BLaER1 (cell line): ENCODE results near the gene DGKG.

ENCODE experiments used
- H3K27ac ChIP-seq: shearing (Covaris generic); formaldehyde crosslinking; 2 replicates; pipeline ENCODE4 v1.8.1; 2022
- H3K27me3 ChIP-seq: shearing (Covaris generic); formaldehyde crosslinking; 2 replicates; pipeline ENCODE4 v1.8.1; 2022
- H3K36me3 ChIP-seq: shearing (Covaris generic); formaldehyde crosslinking; 2 replicates; pipeline ENCODE4 v1.8.1; 2022
- H3K4me1 ChIP-seq: shearing (Covaris generic); formaldehyde crosslinking; 2 replicates; pipeline ENCODE4 v1.8.1; 2022
- H3K4me2 ChIP-seq: shearing (Covaris generic); formaldehyde crosslinking; 2 replicates; pipeline ENCODE4 v1.8.1; 2022
- H3K4me3 ChIP-seq: shearing (Covaris generic); formaldehyde crosslinking; 2 replicates; pipeline ENCODE4 v1.8.1; 2022
- H3K9ac ChIP-seq: shearing (Covaris generic); formaldehyde crosslinking; 2 replicates; pipeline ENCODE4 v1.8.1; 2022
- H3K9me3 ChIP-seq: shearing (Covaris generic); formaldehyde crosslinking; 2 replicates; pipeline ENCODE4 v1.8.1; 2022
- H4K20me1 ChIP-seq: shearing (Covaris generic); formaldehyde crosslinking; 2 replicates; pipeline ENCODE4 v1.8.1; 2022
- Cebpa-rat ChIP-seq: shearing (Covaris generic); IDR thresholded peaks from 2 replicates; pipeline ENCODE4 v1.8.1; 2022

DGKG gene

DNA sequence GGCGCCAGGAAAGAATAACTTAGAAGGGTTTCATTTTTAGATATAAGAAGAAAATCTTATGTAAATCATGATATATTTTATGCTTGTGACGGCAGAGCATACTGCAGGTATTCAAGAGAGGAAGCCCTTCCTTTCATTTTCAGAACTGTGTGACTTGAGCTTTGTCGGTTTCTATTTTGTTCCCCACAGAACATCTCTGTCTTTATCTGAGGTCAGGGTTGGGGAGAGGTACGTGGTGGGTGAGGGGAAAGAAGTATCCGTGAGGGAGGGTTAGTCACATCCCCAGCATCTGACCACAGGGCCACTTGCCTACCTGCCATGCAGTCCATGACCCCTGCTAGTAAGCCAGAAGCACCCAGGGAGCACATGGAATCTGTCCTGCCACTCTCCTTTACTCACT, 126.5 kb downstream of the DGKG start:
- 0 out of 2 replicates have a peak, but pooled peaks cover 3% of the 10 kb centered on the region for H3K36me3 ChIP-seq
- H3K4me3 ChIP-seq: no peak overlapping the region
- H4K20me1 ChIP-seq: no peaks in the 10 kb centered on the region
- no peaks in the 10 kb centered on the region for H3K27me3 ChIP-seq
- H3K9me3 ChIP-seq: peaks cover 5% of the 10 kb centered on the region; the same call in 1 of the 2 replicates
- peaks cover 31% of the 10 kb centered on the region for H3K4me1 ChIP-seq
- no peak for TF ChIP-seq Cebpa-rat
- H3K27ac ChIP-seq: no peak overlapping the region
- no peak overlapping the region for H3K4me2 ChIP-seq
- no peak overlapping the region for H3K9ac ChIP-seq

DNA sequence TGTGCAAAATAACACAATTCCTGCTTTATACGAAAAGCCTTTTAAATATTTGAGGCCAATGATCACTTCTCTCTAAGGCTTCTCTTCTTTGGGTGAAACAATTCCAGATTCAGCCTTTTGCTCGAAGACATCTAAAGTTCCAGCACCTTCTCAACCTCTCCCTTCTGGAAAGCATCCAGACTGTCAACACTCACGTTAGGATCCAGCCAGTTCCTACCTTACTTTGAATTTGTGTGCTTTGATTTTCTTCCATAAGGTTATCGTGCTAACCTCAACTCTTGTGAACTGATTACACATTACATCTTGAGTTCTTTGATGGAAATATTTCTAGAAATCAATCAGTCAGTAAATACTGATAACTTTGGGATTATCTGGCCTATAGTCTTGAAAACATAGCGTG, 127.9 kb downstream of the DGKG start:
- H3K36me3 ChIP-seq: 0 out of 2 replicates have a peak, but pooled peaks cover 3% of the 10 kb centered on the region
- peaks cover 17% of the 10 kb centered on the region for H3K4me1 ChIP-seq
- H3K9ac ChIP-seq: no peak overlapping the region
- no peaks in the 10 kb centered on the region for H3K27me3 ChIP-seq
- no peak overlapping the region for H3K27ac ChIP-seq
- no peaks in the 10 kb centered on the region for H4K20me1 ChIP-seq
- no peak overlapping the region for H3K4me2 ChIP-seq
- peaks cover 5% of the 10 kb centered on the region; the same call in 1 of the 2 replicates for H3K9me3 ChIP-seq
- TF ChIP-seq Cebpa-rat: no peak
- no peak overlapping the region for H3K4me3 ChIP-seq

DNA sequence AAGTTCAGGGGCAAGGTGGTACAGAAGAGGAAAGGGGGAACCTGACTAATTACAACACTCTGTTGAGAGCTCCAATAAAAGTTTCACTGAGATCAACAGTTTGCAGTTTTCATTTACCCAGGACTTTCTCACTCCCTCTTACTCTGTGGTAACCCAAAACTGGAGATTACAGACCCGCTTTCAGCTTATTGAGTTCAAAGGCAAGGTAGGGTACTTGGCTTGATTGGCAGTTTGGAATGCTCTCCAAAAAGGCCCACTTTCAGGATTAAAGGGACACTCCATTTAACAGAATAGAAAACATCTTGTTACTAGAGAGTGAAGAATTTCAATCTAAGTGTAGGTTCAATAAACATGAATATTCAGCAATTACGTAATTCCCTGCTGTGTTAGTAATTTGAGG, 135.6 kb downstream of the DGKG start:
- Histone ChIP-seq H3K4me3 (no peak overlapping the region), H3K4me1 (peaks cover 42% of the 10 kb centered on the region), H3K36me3 (no peaks in the 10 kb centered on the region), H3K27ac (no peak overlapping the region), H3K9me3 (no peaks in the 10 kb centered on the region), H3K4me2 (peak overlapping the region; percentile 69), H3K27me3 (no peaks in the 10 kb centered on the region), H4K20me1 (no peaks in the 10 kb centered on the region), H3K9ac (no peak overlapping the region)
- TF ChIP-seq Cebpa-rat: no peak

DNA sequence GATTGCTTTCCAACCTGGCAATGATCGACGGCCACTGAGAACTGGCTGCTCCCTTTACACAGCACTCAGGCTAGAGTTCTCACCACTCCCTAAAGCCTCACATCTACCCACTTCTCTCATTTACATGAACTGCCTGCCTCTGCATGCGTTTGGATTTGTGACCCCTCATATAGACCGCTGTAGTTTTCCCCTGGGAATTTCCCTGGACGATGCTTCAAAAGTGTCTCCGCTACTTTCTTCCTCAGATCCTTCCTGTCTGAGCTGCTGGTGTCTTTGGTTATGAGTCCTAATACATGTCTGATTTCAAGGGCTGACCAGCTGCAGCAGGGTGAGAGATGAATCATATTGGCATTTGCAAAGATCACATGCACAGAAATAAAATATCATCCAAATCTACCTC, 136.4 kb downstream of the DGKG start:
- no peaks in the 10 kb centered on the region for H4K20me1 ChIP-seq
- H3K4me2 ChIP-seq: peak overlapping the region; percentile 69
- H3K4me3 ChIP-seq: no peak overlapping the region
- H3K9me3 ChIP-seq: no peaks in the 10 kb centered on the region
- no peak for TF ChIP-seq Cebpa-rat
- no peaks in the 10 kb centered on the region for H3K27me3 ChIP-seq
- no peak overlapping the region for H3K27ac ChIP-seq
- no peak overlapping the region for H3K9ac ChIP-seq
- H3K4me1 ChIP-seq: peaks cover 48% of the 10 kb centered on the region
- H3K36me3 ChIP-seq: no peaks in the 10 kb centered on the region

DNA sequence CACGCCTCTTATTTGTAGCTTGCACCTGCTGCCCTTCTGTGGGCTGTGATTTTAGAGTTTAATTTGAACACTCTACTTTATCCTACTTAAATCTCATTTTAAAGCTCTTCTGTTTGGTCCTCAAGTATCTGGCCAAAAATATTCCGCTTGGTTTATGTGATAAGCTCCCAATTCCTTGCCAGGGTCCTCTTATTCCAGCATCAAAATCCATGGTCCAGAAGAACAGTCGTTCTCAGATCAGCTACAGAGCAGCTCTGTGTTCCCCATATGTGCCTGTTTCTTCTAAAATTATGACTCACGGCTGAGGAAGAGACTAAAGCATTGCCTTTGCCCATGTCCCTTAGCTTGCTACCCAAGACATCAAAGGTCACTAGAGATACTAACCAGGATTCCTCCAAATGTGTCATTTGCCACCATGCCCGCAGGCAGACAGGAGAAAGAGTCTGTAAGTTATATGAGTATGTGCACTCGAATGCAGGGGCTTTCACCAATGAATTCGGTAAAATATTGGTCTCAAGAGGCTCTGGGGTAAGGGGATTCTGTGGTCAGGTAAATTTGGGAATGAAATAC, 137.9 kb downstream of the DGKG start:
- no peak overlapping the region for H3K9ac ChIP-seq
- H3K36me3 ChIP-seq: no peaks in the 10 kb centered on the region
- TF ChIP-seq Cebpa-rat: no peak

DNA sequence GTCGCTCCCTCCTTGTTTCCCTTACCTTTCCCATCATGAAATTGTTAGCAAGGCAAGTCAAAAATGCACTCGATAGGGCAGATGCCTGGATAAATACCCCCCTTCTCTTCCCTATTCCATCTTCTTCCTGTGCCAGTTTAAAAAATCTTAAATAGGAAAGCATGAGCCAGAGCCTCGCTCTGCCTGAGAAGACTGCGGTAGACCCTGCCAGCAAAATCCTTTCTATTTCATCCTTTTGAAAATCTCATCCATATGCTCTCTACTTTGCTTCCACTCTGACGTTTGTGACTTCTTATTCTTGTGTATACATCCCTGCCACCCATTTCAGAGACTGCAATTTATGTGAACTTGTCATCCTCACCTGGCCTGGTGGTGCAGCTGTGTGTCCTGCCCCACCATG, 138.6 kb downstream of the DGKG start:
- no peak for TF ChIP-seq Cebpa-rat
- H4K20me1 ChIP-seq: no peaks in the 10 kb centered on the region
- no peaks in the 10 kb centered on the region for H3K9me3 ChIP-seq
- no peak overlapping the region for H3K27ac ChIP-seq
- no peaks in the 10 kb centered on the region for H3K36me3 ChIP-seq
- H3K27me3 ChIP-seq: no peaks in the 10 kb centered on the region
- H3K4me1 ChIP-seq: peaks cover 54% of the 10 kb centered on the region
- no peak overlapping the region for H3K9ac ChIP-seq
- H3K4me3 ChIP-seq: no peak overlapping the region
- H3K4me2 ChIP-seq: no peak overlapping the region

More for the DNA sequence above, 137.9 kb downstream of the DGKG start:
- H3K9me3 ChIP-seq: no peaks in the 10 kb centered on the region
- H4K20me1 ChIP-seq: no peaks in the 10 kb centered on the region
- no peaks in the 10 kb centered on the region for H3K27me3 ChIP-seq
- no peak overlapping the region for H3K4me3 ChIP-seq
- no peak overlapping the region for H3K27ac ChIP-seq
- H3K4me2 ChIP-seq: no peak overlapping the region
- H3K4me1 ChIP-seq: peaks cover 53% of the 10 kb centered on the region

DNA sequence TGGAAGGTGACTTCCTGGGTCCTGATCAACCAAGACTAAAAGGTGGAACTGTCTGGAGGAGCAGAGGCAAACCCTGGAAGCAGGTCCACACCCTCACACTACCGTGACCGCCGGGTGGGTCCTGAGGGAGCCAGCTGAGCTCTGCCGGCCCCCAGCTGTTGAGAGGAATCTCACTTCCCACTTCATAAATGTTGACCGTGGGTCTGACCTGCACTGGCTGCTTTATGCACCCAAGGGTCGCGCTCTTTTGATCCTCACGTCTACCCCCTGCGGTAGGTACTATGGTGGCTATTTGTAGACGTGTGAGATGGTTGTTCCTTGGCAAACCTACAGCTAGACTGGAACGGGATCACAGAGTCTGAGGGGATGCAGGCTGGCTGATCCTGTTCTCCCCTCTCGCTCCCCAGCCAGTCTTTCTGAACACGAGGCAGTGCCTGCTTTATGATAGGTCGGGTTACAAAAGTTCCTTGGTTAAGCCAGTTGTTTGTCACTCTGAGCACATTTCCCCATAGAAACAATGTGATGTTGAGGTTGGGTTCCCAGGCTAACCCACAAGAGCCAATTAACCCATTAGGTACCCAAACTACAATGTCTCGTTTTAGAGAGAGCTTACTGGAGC, 140.2 kb downstream of the DGKG start:
- H3K4me3 ChIP-seq: no peak overlapping the region
- no peak for TF ChIP-seq Cebpa-rat
- H3K4me2 ChIP-seq: peak overlapping the region; percentile 58
- H4K20me1 ChIP-seq: no peaks in the 10 kb centered on the region
- H3K9me3 ChIP-seq: no peaks in the 10 kb centered on the region
- H3K36me3 ChIP-seq: no peaks in the 10 kb centered on the region
- H3K4me1 ChIP-seq: peaks cover 62% of the 10 kb centered on the region
- H3K9ac ChIP-seq: no peak overlapping the region
- H3K27ac ChIP-seq: peak overlapping the region; percentile 5; the same call in 1 of the 2 replicates
- no peaks in the 10 kb centered on the region for H3K27me3 ChIP-seq

DNA sequence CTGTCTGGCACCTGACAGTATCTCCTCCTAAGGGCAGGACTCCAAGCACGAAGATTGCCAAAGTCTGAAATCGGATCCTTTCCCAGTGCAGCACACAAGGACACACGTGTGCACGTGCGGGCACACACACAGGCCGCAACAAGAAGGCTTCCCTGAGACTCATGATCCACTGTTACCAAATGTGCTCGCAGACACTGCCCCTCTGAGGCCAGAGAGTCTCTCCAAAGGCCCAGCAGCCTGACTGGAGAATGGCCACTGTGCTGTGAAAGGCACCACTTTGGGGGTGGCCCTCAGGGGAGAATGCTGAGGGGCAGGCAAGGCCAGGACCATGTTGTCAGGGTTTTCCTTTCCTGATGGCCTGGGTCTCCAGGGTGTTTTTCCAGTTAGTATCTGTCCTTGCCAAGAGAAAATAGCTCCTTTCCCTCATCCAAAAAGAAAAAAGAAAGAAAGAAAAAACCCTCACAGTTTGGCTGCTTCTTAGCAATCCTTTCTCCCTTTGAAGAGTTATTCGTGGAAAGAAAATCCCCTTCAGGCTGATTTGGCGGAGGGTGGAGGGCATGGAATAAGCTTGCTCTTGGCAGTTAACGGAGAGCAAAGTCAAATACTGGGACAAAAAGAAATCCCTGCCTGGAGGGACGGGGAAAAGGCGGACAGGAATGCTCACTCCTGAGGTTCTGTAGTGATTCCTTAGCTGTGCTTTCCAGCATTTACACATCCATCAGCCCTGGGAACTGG, 141.0 kb downstream of the DGKG start:
- Histone ChIP-seq H3K4me2 (peak overlapping the region; percentile 58), H3K36me3 (no peaks in the 10 kb centered on the region), H3K27me3 (no peaks in the 10 kb centered on the region), H4K20me1 (no peaks in the 10 kb centered on the region), H3K27ac (peak overlapping the region; percentile 5; the same call in 1 of the 2 replicates), H3K9me3 (no peaks in the 10 kb centered on the region), H3K4me1 (peaks cover 66% of the 10 kb centered on the region), H3K9ac (no peak overlapping the region), H3K4me3 (no peak overlapping the region)
- TF ChIP-seq Cebpa-rat: no peak

DNA sequence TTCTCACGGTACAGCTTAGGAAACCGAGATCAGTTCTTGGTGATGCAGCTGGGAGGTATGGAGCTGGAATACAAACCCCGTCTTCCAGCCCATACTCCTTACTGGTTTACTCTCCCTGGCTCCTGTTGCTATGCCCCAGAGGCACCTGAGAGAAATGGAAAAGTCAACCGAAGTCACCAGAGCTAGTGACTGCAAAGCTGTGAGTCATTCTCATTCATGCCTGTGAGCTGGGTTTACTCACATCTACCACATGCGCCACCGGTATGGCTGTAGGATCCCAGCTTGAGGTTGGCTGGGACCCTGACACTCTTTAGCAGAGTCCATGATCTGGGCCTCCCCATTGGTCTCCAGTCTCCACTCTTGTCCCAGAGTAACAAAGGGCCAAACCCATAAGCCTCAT, 141.7 kb downstream of the DGKG start:
- no peak for TF ChIP-seq Cebpa-rat
- no peaks in the 10 kb centered on the region for H3K36me3 ChIP-seq
- H4K20me1 ChIP-seq: no peaks in the 10 kb centered on the region
- H3K4me2 ChIP-seq: no peak overlapping the region
- H3K27me3 ChIP-seq: no peaks in the 10 kb centered on the region
- no peak overlapping the region for H3K4me3 ChIP-seq
- peaks cover 66% of the 10 kb centered on the region for H3K4me1 ChIP-seq
- no peaks in the 10 kb centered on the region for H3K9me3 ChIP-seq
- no peak overlapping the region for H3K27ac ChIP-seq
- H3K9ac ChIP-seq: no peak overlapping the region

DNA sequence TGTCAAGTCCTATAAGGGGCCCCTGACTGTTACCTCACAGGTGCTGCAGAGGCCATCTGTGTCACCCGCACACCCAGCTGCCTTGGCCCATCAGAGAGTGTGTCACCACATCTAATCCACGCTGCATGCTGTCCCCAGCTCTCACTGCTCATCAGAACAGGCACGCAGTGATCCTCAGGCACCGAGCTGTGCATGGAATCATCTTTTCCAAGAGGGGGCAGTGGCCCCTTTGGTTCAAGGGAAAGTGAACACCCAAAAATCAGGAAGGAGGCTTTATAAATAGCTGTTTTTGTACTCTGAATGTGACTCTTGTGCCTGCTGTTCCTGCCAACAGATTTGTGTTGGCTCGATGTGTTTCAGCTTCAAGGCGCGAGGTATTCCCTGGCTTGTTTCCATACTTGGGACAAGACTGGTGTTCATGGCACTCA, 142.8 kb downstream of the DGKG start:
- H3K4me3 ChIP-seq: no peak overlapping the region
- peaks cover 69% of the 10 kb centered on the region for H3K4me1 ChIP-seq
- no peak overlapping the region for H3K4me2 ChIP-seq
- no peaks in the 10 kb centered on the region for H3K9me3 ChIP-seq
- H3K27me3 ChIP-seq: no peaks in the 10 kb centered on the region
- no peak overlapping the region for H3K27ac ChIP-seq
- no peak for TF ChIP-seq Cebpa-rat
- no peaks in the 10 kb centered on the region for H3K36me3 ChIP-seq
- H4K20me1 ChIP-seq: no peaks in the 10 kb centered on the region
- no peak overlapping the region for H3K9ac ChIP-seq
